ENCODE measurements around the gene GPR27.

DNA sequence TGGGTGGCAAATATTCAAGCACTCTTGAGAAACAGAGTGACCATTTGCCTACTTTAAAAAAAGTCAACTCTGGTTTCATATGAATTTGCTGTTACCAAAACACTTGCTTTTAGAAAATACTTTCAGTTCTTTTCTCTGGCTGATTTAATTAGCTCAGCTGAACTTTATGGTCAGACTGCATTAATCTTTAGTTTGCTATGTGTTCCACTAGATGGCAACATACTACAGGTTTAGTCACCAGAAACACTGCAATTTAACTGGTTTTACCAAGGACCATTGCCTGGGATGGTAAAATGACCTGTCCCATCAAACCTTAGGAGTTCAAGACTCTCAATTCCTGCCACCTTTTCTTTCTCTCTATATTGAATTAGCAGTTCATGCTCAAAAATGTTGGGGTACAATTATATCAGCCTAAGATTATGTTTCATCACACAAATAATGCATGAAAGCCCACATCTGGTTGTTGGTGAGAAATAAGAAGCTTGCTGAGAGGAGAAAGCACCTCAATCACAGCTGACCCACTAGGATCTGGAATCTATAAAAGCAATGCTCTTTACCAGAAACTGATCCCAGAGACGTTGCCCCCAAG lies 42.7 kb upstream of the GPR27 start:
- TF ChIP-seq JUND (IDR thresholded peaks at IDR 0.05) (no peak), SP1 (IDR thresholded peaks at IDR 0.05) (no peak), GABPA (IDR thresholded peaks at IDR 0.05 in 1 of 2, conservative IDR thresholded peaks at IDR 0.05 in 1 of 2) (no peak), EGR1 (IDR thresholded peaks at IDR 0.05; ENCODE audit: low read depth in 2 of 2) (no peak), RAD21 (IDR thresholded peaks at IDR 0.05) (peak; percentile 90 to 91), HNF4A (conservative IDR thresholded peaks at IDR 0.05) (no peak), TAF1 (conservative IDR thresholded peaks at IDR 0.05) (no peak)
- TF ChIP-seq, protein P1, sequence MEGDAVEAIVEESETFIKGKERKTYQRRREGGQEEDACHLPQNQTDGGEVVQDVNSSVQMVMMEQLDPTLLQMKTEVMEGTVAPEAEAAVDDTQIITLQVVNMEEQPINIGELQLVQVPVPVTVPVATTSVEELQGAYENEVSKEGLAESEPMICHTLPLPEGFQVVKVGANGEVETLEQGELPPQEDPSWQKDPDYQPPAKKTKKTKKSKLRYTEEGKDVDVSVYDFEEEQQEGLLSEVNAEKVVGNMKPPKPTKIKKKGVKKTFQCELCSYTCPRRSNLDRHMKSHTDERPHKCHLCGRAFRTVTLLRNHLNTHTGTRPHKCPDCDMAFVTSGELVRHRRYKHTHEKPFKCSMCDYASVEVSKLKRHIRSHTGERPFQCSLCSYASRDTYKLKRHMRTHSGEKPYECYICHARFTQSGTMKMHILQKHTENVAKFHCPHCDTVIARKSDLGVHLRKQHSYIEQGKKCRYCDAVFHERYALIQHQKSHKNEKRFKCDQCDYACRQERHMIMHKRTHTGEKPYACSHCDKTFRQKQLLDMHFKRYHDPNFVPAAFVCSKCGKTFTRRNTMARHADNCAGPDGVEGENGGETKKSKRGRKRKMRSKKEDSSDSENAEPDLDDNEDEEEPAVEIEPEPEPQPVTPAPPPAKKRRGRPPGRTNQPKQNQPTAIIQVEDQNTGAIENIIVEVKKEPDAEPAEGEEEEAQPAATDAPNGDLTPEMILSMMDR (IDR thresholded peaks at IDR 0.05; ENCODE audit: low read depth, low read length, missing input control), result peak; percentile 68
- TF ChIP-seq, protein P2, sequence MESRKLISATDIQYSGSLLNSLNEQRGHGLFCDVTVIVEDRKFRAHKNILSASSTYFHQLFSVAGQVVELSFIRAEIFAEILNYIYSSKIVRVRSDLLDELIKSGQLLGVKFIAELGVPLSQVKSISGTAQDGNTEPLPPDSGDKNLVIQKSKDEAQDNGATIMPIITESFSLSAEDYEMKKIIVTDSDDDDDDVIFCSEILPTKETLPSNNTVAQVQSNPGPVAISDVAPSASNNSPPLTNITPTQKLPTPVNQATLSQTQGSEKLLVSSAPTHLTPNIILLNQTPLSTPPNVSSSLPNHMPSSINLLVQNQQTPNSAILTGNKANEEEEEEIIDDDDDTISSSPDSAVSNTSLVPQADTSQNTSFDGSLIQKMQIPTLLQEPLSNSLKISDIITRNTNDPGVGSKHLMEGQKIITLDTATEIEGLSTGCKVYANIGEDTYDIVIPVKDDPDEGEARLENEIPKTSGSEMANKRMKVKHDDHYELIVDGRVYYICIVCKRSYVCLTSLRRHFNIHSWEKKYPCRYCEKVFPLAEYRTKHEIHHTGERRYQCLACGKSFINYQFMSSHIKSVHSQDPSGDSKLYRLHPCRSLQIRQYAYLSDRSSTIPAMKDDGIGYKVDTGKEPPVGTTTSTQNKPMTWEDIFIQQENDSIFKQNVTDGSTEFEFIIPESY (IDR thresholded peaks at IDR 0.05), result no peak
- TF ChIP-seq, protein P3, sequence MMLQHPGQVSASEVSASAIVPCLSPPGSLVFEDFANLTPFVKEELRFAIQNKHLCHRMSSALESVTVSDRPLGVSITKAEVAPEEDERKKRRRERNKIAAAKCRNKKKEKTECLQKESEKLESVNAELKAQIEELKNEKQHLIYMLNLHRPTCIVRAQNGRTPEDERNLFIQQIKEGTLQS (IDR thresholded peaks at IDR 0.05), result no peak
- TF ChIP-seq, protein P4, sequence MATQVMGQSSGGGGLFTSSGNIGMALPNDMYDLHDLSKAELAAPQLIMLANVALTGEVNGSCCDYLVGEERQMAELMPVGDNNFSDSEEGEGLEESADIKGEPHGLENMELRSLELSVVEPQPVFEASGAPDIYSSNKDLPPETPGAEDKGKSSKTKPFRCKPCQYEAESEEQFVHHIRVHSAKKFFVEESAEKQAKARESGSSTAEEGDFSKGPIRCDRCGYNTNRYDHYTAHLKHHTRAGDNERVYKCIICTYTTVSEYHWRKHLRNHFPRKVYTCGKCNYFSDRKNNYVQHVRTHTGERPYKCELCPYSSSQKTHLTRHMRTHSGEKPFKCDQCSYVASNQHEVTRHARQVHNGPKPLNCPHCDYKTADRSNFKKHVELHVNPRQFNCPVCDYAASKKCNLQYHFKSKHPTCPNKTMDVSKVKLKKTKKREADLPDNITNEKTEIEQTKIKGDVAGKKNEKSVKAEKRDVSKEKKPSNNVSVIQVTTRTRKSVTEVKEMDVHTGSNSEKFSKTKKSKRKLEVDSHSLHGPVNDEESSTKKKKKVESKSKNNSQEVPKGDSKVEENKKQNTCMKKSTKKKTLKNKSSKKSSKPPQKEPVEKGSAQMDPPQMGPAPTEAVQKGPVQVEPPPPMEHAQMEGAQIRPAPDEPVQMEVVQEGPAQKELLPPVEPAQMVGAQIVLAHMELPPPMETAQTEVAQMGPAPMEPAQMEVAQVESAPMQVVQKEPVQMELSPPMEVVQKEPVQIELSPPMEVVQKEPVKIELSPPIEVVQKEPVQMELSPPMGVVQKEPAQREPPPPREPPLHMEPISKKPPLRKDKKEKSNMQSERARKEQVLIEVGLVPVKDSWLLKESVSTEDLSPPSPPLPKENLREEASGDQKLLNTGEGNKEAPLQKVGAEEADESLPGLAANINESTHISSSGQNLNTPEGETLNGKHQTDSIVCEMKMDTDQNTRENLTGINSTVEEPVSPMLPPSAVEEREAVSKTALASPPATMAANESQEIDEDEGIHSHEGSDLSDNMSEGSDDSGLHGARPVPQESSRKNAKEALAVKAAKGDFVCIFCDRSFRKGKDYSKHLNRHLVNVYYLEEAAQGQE (IDR thresholded peaks at IDR 0.05), result no peak

Data from liver (tissue), 3 donors.